Hepatocyte (in vitro differentiated cells): ENCODE data around the gene SLC29A2.

Experiments
- EZH2 ChIP-seq: fragments of 200-600 bp; sonication (generic); IDR thresholded peaks from 2 replicates; pipeline ENCODE4 v1.6.1; 2016; ENCODE audit warnings: antibody characterized with exemption, mild to moderate bottlenecking, borderline replicate concordance
- TF ChIP-seq, protein P1 (sequence below): fragments of 200-600 bp; sonication (generic); IDR thresholded peaks from 2 replicates; pipeline ENCODE4 v1.5.1; 2016; ENCODE audit warnings: antibody characterized with exemption, mild to moderate bottlenecking; ENCODE audit not compliant: poor library complexity

DNA sequence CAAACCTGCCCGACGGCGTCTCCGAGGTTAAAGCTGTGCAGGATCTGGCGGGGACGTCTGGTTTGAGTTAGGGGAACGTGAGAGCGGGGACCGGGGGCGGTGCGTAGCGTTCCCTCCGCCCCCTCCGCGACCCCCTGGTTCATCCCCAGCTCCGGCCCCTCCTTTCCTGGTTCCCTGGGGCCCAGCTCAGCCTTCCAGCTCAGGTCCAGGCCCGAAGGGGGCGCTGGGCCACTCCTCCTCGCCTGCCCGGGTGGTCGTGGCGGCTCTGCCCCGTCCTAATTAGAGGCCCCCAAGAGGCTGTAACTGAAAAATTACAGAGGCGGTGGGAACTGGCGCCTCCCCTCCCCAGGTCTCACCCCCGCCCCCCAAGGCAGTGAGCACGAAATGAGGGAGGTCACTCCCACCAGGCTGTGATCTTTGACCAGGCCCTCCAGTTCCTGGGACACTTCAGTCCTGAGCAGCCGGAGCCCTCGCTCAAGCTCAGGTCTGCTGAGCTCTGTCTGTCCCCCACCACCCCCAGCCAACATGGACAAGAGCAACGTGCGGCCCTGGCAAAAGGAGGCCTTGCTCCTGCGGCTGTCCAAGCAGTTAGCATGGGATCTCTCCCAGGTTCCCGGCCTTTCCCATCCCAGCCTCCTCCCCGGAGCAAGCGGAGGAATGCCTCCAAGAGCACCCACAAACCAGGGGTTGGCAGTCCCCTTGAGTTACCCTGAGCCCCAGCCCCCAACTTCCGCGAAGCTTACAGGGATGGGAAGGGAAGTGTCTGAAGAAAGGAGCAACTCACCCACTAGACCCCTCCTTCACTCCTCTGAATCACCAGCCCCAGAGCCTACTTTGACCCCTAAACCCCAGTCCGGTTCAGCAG lies 58.0 kb downstream of the SLC29A2 start:
- no peak for TF ChIP-seq EZH2
- TF ChIP-seq, protein P1, sequence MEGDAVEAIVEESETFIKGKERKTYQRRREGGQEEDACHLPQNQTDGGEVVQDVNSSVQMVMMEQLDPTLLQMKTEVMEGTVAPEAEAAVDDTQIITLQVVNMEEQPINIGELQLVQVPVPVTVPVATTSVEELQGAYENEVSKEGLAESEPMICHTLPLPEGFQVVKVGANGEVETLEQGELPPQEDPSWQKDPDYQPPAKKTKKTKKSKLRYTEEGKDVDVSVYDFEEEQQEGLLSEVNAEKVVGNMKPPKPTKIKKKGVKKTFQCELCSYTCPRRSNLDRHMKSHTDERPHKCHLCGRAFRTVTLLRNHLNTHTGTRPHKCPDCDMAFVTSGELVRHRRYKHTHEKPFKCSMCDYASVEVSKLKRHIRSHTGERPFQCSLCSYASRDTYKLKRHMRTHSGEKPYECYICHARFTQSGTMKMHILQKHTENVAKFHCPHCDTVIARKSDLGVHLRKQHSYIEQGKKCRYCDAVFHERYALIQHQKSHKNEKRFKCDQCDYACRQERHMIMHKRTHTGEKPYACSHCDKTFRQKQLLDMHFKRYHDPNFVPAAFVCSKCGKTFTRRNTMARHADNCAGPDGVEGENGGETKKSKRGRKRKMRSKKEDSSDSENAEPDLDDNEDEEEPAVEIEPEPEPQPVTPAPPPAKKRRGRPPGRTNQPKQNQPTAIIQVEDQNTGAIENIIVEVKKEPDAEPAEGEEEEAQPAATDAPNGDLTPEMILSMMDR = peak; percentile 52
